Gastroesophageal sphincter (tissue), 3 donors: ENCODE results near the gene SPEM2.

Source experiments
- CTCF ChIP-seq, 4 experiments: fragments of 200-600 bp in 2 of 4; fragments of 450-650 bp in 2 of 4; sonication (generic) in 1 of 4; IDR thresholded peaks; one replicate each; pipeline ENCODE4 v1.5.1; 2017 to 2019; ENCODE audit warnings: antibody characterized with exemption in 4 of 4, mild to moderate bottlenecking in 2 of 4, moderate library complexity in 2 of 4
- EP300 ChIP-seq: sonication (generic); formaldehyde crosslinking; IDR thresholded peaks from one replicate; pipeline ENCODE4 v1.6.1; 2017; ENCODE audit warnings: antibody characterized with exemption, mild to moderate bottlenecking
- POLR2A ChIP-seq, 2 donors: fragments of 450-650 bp; IDR thresholded peaks; one replicate each; pipeline ENCODE4 v1.6.1; 2017; ENCODE audit warnings: antibody characterized with exemption in 2 of 2, mild to moderate bottlenecking in 2 of 2, moderate library complexity in 1 of 2
- POLR2AphosphoS5 ChIP-seq: sonication (generic); formaldehyde crosslinking; IDR thresholded peaks from one replicate; pipeline ENCODE4 v1.6.1; 2017; ENCODE audit warnings: antibody characterized with exemption

- TF ChIP-seq CTCF (IDR thresholded peaks at IDR 0.05) (no peak), POLR2A (IDR thresholded peaks at IDR 0.05) (no peak), POLR2AphosphoS5 (no peak), EP300 (no peak)
Measured at GRCh38 chr17:7388856-7389255, 36.6 kb upstream of the SPEM2 start.
